Liver (tissue), 9 donors: Measurements from ENCODE around the gene EEFSEC. TPM values are rescaled to one million over a fixed set of nuclear protein-coding genes. Genes with fewer than 3 reads are reported as not detected.

Experiments used
- DNase-seq: peaks from one replicate; pipeline ENCODE4 v3.0.0-alpha.2; 2017; ENCODE audit warnings: low spot score
- H3K27ac ChIP-seq, 2 donors: one replicate each; pipeline ENCODE4 v1.7.0; 2013; ENCODE audit warnings: inconsistent platforms in 2 of 2, low read length in 2 of 2, control low read depth in 1 of 2, low read depth in 1 of 2, mild to moderate bottlenecking in 1 of 2
- H3K27me3 ChIP-seq, 4 donors: one replicate each; pipeline versions ENCODE4 v1.6.1 to v1.7.0; 2013; ENCODE audit warnings: low read length in 3 of 4, inconsistent platforms in 1 of 4, mild to moderate bottlenecking in 1 of 4, moderate library complexity in 1 of 4; ENCODE audit not compliant: control insufficient read depth in 4 of 4, insufficient read depth in 4 of 4
- H3K36me3 ChIP-seq, 4 donors: one replicate each; pipeline versions ENCODE4 v1.6.1 to v1.7.0; 2013; ENCODE audit warnings: low read length in 3 of 4, mild to moderate bottlenecking in 3 of 4, low read depth in 1 of 4, moderate library complexity in 1 of 4; ENCODE audit not compliant: control insufficient read depth in 4 of 4, insufficient read depth in 3 of 4
- H3K4me1 ChIP-seq, 4 donors: one replicate each; pipeline versions ENCODE4 v1.6.1 to v1.7.0; 2013; ENCODE audit warnings: low read length in 3 of 4, mild to moderate bottlenecking in 3 of 4, moderate library complexity in 1 of 4; ENCODE audit not compliant: control insufficient read depth in 4 of 4, insufficient read depth in 4 of 4
- H3K4me3 ChIP-seq, 3 donors: one replicate each; pipeline versions ENCODE4 v1.6.1 to v1.7.0; 2013; ENCODE audit warnings: low read length in 3 of 3, control low read depth in 1 of 3, low read depth in 1 of 3, mild to moderate bottlenecking in 1 of 3
- H3K9ac ChIP-seq, 2 donors: one replicate each; pipeline ENCODE4 v1.7.0; 2013; ENCODE audit warnings: low read length in 2 of 2, mild to moderate bottlenecking in 2 of 2, moderate library complexity in 2 of 2, control low read depth in 1 of 2, low read depth in 1 of 2
- H3K9me3 ChIP-seq, 4 donors: one replicate each; pipeline versions ENCODE4 v1.6.1 to v1.7.0; 2013; ENCODE audit warnings: low read length in 3 of 4; ENCODE audit not compliant: control insufficient read depth in 4 of 4
- EGR1 ChIP-seq, 2 donors: IDR thresholded peaks; 2 replicates each; pipeline ENCODE4 v1.6.1; 2016 to 2018; ENCODE audit warnings: antibody characterized with exemption in 2 of 2, low read depth in 2 of 2
- FOXA1 ChIP-seq: IDR thresholded peaks from 2 replicates; pipeline ENCODE4 v1.6.1; 2016; ENCODE audit warnings: antibody characterized with exemption
- FOXA2 ChIP-seq: IDR thresholded peaks from 2 replicates; pipeline ENCODE4 v1.6.1; 2016; ENCODE audit warnings: antibody characterized with exemption
- GABPA ChIP-seq, 2 donors: IDR thresholded peaks in 1 of 2; conservative IDR thresholded peaks in 1 of 2; 2 replicates each; pipeline ENCODE4 v1.6.1; 2016; ENCODE audit warnings: antibody characterized with exemption in 2 of 2, mild to moderate bottlenecking in 1 of 2, moderate library complexity in 1 of 2
- HNF4A ChIP-seq, 2 donors: conservative IDR thresholded peaks; 2 replicates each; pipeline ENCODE4 v1.6.1; 2016; ENCODE audit warnings: antibody characterized with exemption in 2 of 2, mild to moderate bottlenecking in 2 of 2
- HNF4G ChIP-seq: IDR thresholded peaks from 2 replicates; pipeline ENCODE4 v1.6.1; 2016; ENCODE audit warnings: antibody characterized with exemption
- JUND ChIP-seq, 2 donors: IDR thresholded peaks; 2 replicates each; pipeline ENCODE4 v1.6.1; 2016; ENCODE audit warnings: antibody characterized with exemption in 2 of 2
- NR2F2 ChIP-seq: IDR thresholded peaks from 2 replicates; pipeline ENCODE4 v1.6.1; 2016; ENCODE audit warnings: antibody characterized with exemption
- RAD21 ChIP-seq, 2 donors: IDR thresholded peaks; 2 replicates each; pipeline ENCODE4 v1.6.1; 2016; ENCODE audit warnings: antibody characterized with exemption in 2 of 2, mild to moderate bottlenecking in 2 of 2
- REST ChIP-seq: IDR thresholded peaks from 2 replicates; pipeline ENCODE4 v1.6.1; 2016; ENCODE audit warnings: antibody characterized with exemption, mild to moderate bottlenecking
- RXRA ChIP-seq, 2 donors: IDR thresholded peaks; 2 replicates each; pipeline ENCODE4 v1.6.1; 2017 to 2018; ENCODE audit warnings: antibody characterized with exemption in 2 of 2, mild to moderate bottlenecking in 1 of 2
- SP1 ChIP-seq: IDR thresholded peaks from 2 replicates; pipeline ENCODE4 v1.6.1; 2018; ENCODE audit warnings: antibody characterized with exemption, mild to moderate bottlenecking
- TAF1 ChIP-seq: conservative IDR thresholded peaks from 2 replicates; pipeline ENCODE4 v1.6.1; 2016; ENCODE audit warnings: antibody characterized with exemption, mild to moderate bottlenecking
- YY1 ChIP-seq: IDR thresholded peaks from 2 replicates; pipeline ENCODE4 v1.6.1; 2016; ENCODE audit warnings: antibody characterized with exemption, mild to moderate bottlenecking
- WGBS: extraction: QIAGEN DNeasy Blood & Tissue Kit; methylation state at CpG from one replicate; pipeline ENCODE4 v1.1.7; 2013; 5-methylcytosine and 5-hydroxymethylcytosine counted together
- polyA plus RNA-seq, 2 donors: library from polyadenylated mRNA; stranded (reverse) in 1 of 2; unstranded in 1 of 2; fragments of 200-250 nt in 1 of 2; fragments of >200 nt in 1 of 2; fragmentation: Nextera tagmentation in 1 of 2; extraction: Ambion mirVana in 1 of 2; gene quantifications; one replicate each; pipeline versions ENCODE4 v1.2.1 to v1.2.3, GENCODE V29; 2013 to 2015
- total RNA-seq, 2 donors: library from RNA; depleted of rRNA; stranded (reverse); fragments of >200 nt; gene quantifications; one replicate each; pipeline ENCODE4 v1.2.3, GENCODE V29; 2014
- TF ChIP-seq, protein P1 (sequence below): fragments of 150-350 bp; IDR thresholded peaks from 2 replicates; pipeline ENCODE4 v1.5.1; 2017; ENCODE audit warnings: improper control_type of control experiment, low read depth, low read length; ENCODE audit not compliant: missing input control
- TF ChIP-seq, protein P2 (sequence below): IDR thresholded peaks from 2 replicates; pipeline ENCODE4 v1.6.1; 2016; ENCODE audit warnings: antibody characterized with exemption
- TF ChIP-seq, protein P3 (sequence below): IDR thresholded peaks from 2 replicates; pipeline ENCODE4 v1.6.1; 2016; ENCODE audit warnings: antibody characterized with exemption
- TF ChIP-seq, protein P4 (sequence below): IDR thresholded peaks from 2 replicates; pipeline ENCODE4 v1.6.1; 2016; ENCODE audit warnings: antibody characterized with exemption
- donor health status: healthy.
- donor health status: healthy.
- donor health status: healthy.
- donor health status: healthy.
- donor health status: healthy.

The EEFSEC gene
- total and polyA plus RNA-seq, 4 donors: 8.4 to 13.1 (median 10.7) TPM

DNA sequence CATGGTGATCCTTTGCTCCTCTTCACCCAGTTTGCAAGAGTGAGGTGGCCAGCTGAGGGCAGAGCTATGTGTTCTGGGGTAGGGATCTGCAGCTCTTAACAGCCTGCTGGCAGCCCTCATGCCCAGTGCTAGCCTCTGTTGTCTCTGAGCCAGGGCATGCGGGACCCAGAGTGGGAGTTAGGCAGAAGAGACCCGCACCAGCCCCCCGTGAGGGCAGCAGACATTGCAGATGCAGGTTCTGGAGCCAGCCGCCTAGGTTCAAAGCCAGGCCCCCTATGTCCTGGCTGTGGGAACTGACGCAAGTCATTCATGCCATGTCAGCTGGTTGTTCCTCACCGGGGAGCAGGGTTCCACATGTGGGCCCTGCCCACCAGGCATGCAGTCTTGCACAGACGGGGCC lies 238.7 kb downstream of the EEFSEC start:
- no peak for DNase-seq
- no peaks in the 10 kb centered on the region for H3K4me1 ChIP-seq
- TF ChIP-seq HNF4G (no peak), HNF4A (conservative IDR thresholded peaks at IDR 0.05) (no peak), NR2F2 (no peak), RXRA (IDR thresholded peaks at IDR 0.05) (no peak), TAF1 (no peak), JUND (IDR thresholded peaks at IDR 0.05) (no peak), FOXA1 (no peak), RAD21 (IDR thresholded peaks at IDR 0.05) (no peak), FOXA2 (no peak), YY1 (no peak), SP1 (no peak)
- TF ChIP-seq, protein P1, sequence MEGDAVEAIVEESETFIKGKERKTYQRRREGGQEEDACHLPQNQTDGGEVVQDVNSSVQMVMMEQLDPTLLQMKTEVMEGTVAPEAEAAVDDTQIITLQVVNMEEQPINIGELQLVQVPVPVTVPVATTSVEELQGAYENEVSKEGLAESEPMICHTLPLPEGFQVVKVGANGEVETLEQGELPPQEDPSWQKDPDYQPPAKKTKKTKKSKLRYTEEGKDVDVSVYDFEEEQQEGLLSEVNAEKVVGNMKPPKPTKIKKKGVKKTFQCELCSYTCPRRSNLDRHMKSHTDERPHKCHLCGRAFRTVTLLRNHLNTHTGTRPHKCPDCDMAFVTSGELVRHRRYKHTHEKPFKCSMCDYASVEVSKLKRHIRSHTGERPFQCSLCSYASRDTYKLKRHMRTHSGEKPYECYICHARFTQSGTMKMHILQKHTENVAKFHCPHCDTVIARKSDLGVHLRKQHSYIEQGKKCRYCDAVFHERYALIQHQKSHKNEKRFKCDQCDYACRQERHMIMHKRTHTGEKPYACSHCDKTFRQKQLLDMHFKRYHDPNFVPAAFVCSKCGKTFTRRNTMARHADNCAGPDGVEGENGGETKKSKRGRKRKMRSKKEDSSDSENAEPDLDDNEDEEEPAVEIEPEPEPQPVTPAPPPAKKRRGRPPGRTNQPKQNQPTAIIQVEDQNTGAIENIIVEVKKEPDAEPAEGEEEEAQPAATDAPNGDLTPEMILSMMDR: no peak
- TF ChIP-seq, protein P2, sequence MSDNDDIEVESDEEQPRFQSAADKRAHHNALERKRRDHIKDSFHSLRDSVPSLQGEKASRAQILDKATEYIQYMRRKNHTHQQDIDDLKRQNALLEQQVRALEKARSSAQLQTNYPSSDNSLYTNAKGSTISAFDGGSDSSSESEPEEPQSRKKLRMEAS: no peak
- TF ChIP-seq, protein P3, sequence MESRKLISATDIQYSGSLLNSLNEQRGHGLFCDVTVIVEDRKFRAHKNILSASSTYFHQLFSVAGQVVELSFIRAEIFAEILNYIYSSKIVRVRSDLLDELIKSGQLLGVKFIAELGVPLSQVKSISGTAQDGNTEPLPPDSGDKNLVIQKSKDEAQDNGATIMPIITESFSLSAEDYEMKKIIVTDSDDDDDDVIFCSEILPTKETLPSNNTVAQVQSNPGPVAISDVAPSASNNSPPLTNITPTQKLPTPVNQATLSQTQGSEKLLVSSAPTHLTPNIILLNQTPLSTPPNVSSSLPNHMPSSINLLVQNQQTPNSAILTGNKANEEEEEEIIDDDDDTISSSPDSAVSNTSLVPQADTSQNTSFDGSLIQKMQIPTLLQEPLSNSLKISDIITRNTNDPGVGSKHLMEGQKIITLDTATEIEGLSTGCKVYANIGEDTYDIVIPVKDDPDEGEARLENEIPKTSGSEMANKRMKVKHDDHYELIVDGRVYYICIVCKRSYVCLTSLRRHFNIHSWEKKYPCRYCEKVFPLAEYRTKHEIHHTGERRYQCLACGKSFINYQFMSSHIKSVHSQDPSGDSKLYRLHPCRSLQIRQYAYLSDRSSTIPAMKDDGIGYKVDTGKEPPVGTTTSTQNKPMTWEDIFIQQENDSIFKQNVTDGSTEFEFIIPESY: no peak
- no peaks in the 10 kb centered on the region for H3K27me3 ChIP-seq
- 92% methylated on average over 7 of the region's 7 CpGs for WGBS
- H3K36me3 ChIP-seq: peaks cover 0 to 2% (median 0%) of the 10 kb centered on the region in 4 donors
- H3K9ac ChIP-seq: no peak overlapping the region
- H3K27ac ChIP-seq: no peak overlapping the region
- H3K4me3 ChIP-seq: no peak overlapping the region
- H3K9me3 ChIP-seq: no peaks in the 10 kb centered on the region

DNA sequence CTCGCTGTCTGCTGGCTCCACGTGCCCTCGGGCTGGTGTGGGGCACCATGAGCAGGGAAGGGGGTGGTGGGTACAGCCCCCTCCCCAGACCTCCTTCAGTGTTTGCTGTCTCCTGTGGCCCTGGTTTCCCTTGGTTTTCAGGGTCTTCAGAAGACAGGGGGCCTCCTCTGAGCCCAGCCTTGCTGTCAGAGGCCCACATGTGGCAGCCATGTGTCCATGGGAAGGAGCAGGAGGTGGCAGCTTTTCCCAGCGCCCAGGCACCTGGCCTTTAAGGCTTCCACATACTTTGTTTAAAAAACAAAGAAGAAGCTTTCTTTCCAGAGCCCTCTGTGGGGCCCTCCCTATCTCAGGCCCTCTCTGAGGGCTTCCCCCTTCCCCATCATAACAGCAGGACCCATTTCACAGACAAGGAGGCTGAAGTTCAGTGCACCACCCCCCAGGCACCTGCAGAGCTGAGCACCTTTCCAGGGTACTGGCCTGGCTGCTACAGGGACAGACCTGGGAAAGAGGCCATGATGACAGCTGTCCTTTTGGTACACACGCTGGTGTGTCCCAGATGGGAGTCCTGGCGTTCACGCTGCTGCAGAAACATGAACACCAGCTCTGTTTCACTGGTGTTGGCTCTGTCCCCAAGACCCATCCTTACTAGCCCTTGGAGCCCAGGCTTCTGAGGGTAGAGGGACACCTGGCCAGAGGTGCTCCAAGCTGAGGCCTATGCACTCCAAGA lies 239.7 kb downstream of the EEFSEC start:
- Histone ChIP-seq H3K36me3 (peaks cover 0 to 2% (median 0%) of the 10 kb centered on the region in 4 donors), H3K27me3 (no peaks in the 10 kb centered on the region), H3K4me1 (no peaks in the 10 kb centered on the region), H3K27ac (no peak overlapping the region), H3K9ac (no peak overlapping the region), H3K4me3 (no peak overlapping the region), H3K9me3 (no peaks in the 10 kb centered on the region)
- no peak for DNase-seq
- WGBS: 96% methylated on average over 7 of the region's 7 CpGs
- TF ChIP-seq FOXA1: no peak
- TF ChIP-seq, protein P2: no peak
- no peak for TF ChIP-seq NR2F2
- no peak for TF ChIP-seq EGR1 (IDR thresholded peaks at IDR 0.05; ENCODE audit: low read depth in 2 of 2)
- TF ChIP-seq REST: no peak
- TF ChIP-seq GABPA (IDR thresholded peaks at IDR 0.05 in 1 of 2, conservative IDR thresholded peaks at IDR 0.05 in 1 of 2): no peak
- no peak for TF ChIP-seq HNF4A (conservative IDR thresholded peaks at IDR 0.05)
- TF ChIP-seq YY1: no peak
- TF ChIP-seq, protein P1: no peak
- no peak for TF ChIP-seq JUND (IDR thresholded peaks at IDR 0.05)
- no peak for TF ChIP-seq FOXA2
- TF ChIP-seq, protein P3: no peak
- TF ChIP-seq, protein P4, sequence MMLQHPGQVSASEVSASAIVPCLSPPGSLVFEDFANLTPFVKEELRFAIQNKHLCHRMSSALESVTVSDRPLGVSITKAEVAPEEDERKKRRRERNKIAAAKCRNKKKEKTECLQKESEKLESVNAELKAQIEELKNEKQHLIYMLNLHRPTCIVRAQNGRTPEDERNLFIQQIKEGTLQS: no peak
- TF ChIP-seq RAD21 (IDR thresholded peaks at IDR 0.05): no peak
- TF ChIP-seq SP1: no peak
- no peak for TF ChIP-seq RXRA (IDR thresholded peaks at IDR 0.05)
